MCF 10A (cell line): Measurements from ENCODE around the gene MYMX. TPM values are rescaled to one million over a fixed set of nuclear protein-coding genes. Genes with fewer than 3 reads are reported as not detected.

Experiments
- BruUV-seq: library from RNA; stranded (reverse); fragments of 400-500 nt; replicated peaks from 2 replicates; lab custom pipeline; 2021; lab: Mats Ljungman, UMichigan
- CTCF ChIA-PET: fragments of 300-600 bp; sonication (Branson Sonifier 250); formaldehyde crosslinking; extraction: SDS; loops from one replicate; lab custom pipeline; 2021; ENCODE audit warnings: antibody characterized with exemption, inconsistent platforms; lab: Yijun Ruan, JAX
- POLR2A ChIA-PET: fragments of 300-600, 350-650 bp; sonication (Branson Sonifier 250); formaldehyde crosslinking; extraction: SDS; loops from one replicate; lab custom pipeline; 2020; ENCODE audit warnings: antibody characterized with exemption, inconsistent platforms; lab: Yijun Ruan, JAX
- DNase-seq: peaks from one replicate; pipeline ENCODE4 v3.0.0-alpha.2; 2018; ENCODE audit not compliant: unreplicated experiment
- H3K27ac Mint-ChIP-seq: one replicate; pipeline ENCODE4 v1.8.0; 2022; ENCODE audit warnings: mild to moderate bottlenecking, low read depth, mixed read lengths; ENCODE audit not compliant: unreplicated experiment
- H3K27me3 Mint-ChIP-seq: one replicate; pipeline ENCODE4 v1.8.0; 2022; ENCODE audit warnings: mixed read lengths; ENCODE audit not compliant: insufficient read depth, unreplicated experiment
- H3K36me3 Mint-ChIP-seq: one replicate; pipeline ENCODE4 v1.8.0; 2022; ENCODE audit warnings: mild to moderate bottlenecking, moderate library complexity, mixed read lengths; ENCODE audit not compliant: insufficient read depth, unreplicated experiment
- H3K4me1 Mint-ChIP-seq: one replicate; pipeline ENCODE4 v1.8.0; 2022; ENCODE audit warnings: mixed read lengths; ENCODE audit not compliant: insufficient read depth, unreplicated experiment
- H3K4me3 Mint-ChIP-seq: one replicate; pipeline ENCODE4 v1.8.0; 2022; ENCODE audit warnings: mild to moderate bottlenecking, moderate library complexity, mixed read lengths; ENCODE audit not compliant: unreplicated experiment
- H3K9me3 Mint-ChIP-seq: one replicate; pipeline ENCODE4 v1.8.0; 2022; ENCODE audit warnings: mixed read lengths; ENCODE audit not compliant: unreplicated experiment
- intact Hi-C: fragments of 100-400 bp; cut with micrococcal nuclease; formaldehyde crosslinking; loops from 2 replicates; pipeline ENCODE4 v1.14.1; 2022
- total RNA-seq: library from RNA; stranded (reverse); gene quantifications from 2 replicates; pipeline ENCODE4 v1.2.3, GENCODE V29; 2022
- TF ChIP-seq, protein P1 (sequence below): fragments of 200-600 bp; IDR thresholded peaks from one replicate; pipeline ENCODE4 v1.8.0; 2022; ENCODE audit warnings: antibody characterized with exemption, mild to moderate bottlenecking; ENCODE audit not compliant: unreplicated experiment

MYMX gene
- total RNA-seq, 1 experiment from 2014 or later: not detected

DNA sequence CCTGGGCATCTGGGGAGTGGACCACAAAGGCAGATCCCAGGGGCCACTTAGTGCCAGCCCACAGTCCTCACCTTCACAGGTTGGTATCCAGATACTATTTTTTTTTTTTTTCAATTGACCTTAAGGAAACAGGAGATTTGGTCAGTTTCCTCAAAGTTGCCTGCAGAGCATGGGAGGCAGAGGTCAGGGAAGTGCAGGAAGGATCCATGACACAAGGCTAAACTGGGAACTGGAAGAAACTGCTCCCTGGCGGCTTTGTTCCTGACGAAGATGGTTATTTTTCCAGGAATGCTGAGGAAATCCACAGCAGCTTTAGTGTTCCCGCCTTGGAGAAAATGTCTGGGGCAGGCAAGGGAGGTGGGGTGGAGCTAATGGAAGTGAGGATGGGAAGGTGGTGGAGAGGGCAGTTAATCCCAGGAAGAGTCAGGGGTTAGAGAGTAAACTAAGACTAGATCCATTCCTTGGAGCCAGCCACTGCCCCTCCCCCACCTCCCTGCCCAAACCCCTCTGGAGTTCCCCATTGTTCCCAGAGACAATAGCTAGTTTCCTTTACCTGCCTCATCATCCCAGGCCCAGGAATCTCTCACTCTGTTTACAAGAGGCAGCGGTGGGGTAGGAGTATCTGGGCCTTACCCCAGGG is 14.3 kb upstream of the MYMX start:
- Mint-ChIP-seq H3K36me3 (no peaks in the 10 kb centered on the region), H3K9me3 (no peaks in the 10 kb centered on the region), H3K27me3 (no peaks in the 10 kb centered on the region), H3K4me3 (no peak overlapping the region), H3K27ac (no peak overlapping the region), H3K4me1 (peaks cover 20% of the 10 kb centered on the region)
- POLR2A ChIA-PET: interaction anchor here (0.5 to 2.7 kb wide), 7 partner anchors 19 to 264 kb away, joined by 3 to 17 read pairs (median 3); partner anchors contain the start of gene HSP90AB1
- no TSS peak for BruUV-seq
- TF ChIP-seq, protein P1, sequence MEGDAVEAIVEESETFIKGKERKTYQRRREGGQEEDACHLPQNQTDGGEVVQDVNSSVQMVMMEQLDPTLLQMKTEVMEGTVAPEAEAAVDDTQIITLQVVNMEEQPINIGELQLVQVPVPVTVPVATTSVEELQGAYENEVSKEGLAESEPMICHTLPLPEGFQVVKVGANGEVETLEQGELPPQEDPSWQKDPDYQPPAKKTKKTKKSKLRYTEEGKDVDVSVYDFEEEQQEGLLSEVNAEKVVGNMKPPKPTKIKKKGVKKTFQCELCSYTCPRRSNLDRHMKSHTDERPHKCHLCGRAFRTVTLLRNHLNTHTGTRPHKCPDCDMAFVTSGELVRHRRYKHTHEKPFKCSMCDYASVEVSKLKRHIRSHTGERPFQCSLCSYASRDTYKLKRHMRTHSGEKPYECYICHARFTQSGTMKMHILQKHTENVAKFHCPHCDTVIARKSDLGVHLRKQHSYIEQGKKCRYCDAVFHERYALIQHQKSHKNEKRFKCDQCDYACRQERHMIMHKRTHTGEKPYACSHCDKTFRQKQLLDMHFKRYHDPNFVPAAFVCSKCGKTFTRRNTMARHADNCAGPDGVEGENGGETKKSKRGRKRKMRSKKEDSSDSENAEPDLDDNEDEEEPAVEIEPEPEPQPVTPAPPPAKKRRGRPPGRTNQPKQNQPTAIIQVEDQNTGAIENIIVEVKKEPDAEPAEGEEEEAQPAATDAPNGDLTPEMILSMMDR: no peak
- CTCF ChIA-PET: interaction anchor here (0.6 to 1.3 kb wide), 5 partner anchors 10 to 136 kb away, joined by 3 to 5 read pairs (median 3); no protein-coding TSS in a partner anchor
- DNase-seq: no peak
- intact Hi-C loops: no loop called here

DNA sequence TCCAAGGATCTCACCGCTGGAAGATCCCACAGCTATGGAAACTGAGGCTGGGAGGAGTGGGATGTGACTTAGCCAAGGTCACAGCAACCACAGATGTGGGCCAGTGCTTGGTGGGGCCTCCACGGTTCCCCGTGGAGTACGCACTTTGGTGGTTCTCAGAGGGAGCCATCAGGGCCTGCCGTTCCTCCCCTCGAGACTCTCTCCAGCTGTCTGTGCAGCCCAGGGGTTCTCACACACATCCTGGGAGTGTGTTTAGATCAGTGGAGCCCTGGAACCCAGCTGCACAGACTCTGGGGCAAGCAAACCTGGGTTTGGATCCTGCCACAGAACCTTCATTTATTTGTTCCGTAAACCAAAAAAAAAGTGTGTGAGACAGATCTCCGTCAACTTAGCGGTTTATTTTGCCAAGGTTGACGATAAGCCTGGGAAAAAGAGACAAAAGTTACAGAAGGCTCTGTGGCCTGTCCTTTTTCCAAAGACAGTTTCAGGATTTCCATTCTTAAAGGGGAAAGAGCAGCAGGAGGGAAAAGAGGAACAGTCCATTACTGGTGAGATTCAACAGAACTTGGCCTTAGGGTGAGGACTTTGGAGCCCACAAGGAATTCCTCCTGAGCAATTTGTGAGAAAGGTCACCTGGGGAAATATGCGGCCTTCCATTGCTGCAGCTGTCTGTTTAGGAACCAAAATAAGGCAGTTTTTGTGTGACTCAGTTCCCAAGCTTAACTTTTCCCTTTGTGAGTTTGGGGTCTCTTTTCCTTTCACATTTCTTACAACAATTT is 13.6 kb upstream of the MYMX start:
- CTCF ChIA-PET: interaction anchor here (0.6 to 1.3 kb wide), 3 partner anchors 9 to 136 kb away, joined by 3 read pairs; no protein-coding TSS in a partner anchor
- Mint-ChIP-seq H3K27me3 (no peaks in the 10 kb centered on the region), H3K27ac (no peak overlapping the region), H3K4me1 (peaks cover 20% of the 10 kb centered on the region), H3K9me3 (no peaks in the 10 kb centered on the region), H3K36me3 (no peaks in the 10 kb centered on the region), H3K4me3 (no peak overlapping the region)
- no peak for DNase-seq
- POLR2A ChIA-PET: interaction anchor here (0.9 to 1.8 kb wide), 2 partner anchors 12 to 42 kb away, joined by 3 to 6 read pairs; no protein-coding TSS in a partner anchor
- TF ChIP-seq, protein P1: no peak
- BruUV-seq: no TSS peak
- intact Hi-C loops: no loop called here

DNA sequence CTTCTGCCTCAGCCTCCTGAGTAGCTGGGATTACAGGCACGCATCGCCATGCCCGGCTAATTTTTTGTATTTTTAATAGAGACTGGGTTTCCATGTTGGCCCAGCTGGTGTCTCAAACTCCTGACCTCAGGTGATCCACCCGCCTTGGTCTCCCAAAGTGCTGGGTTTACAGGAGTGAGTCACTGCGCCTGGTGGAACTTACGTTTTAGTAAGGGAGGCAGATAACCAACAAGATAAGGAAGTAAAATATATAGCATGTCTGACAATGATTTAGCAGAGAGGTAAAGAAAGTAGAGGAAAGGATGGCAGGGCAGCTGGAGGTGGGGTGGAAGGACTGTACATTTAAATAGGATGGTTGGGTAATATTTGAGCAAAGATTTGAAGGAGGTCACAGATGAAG is 12.8 kb upstream of the MYMX start:
- Mint-ChIP-seq H3K27me3 (no peaks in the 10 kb centered on the region), H3K9me3 (no peaks in the 10 kb centered on the region), H3K4me3 (no peak overlapping the region), H3K36me3 (no peaks in the 10 kb centered on the region), H3K27ac (no peak overlapping the region), H3K4me1 (peaks cover 20% of the 10 kb centered on the region)
- CTCF ChIA-PET: interaction anchor here (0.6 to 1.2 kb wide), 3 partner anchors 11 to 32 kb away, joined by 3 read pairs; no protein-coding TSS in a partner anchor
- BruUV-seq: no TSS peak
- TF ChIP-seq, protein P1: no peak
- POLR2A ChIA-PET: interaction anchor here (0.9 to 1.8 kb wide), 2 partner anchors 11 to 41 kb away, joined by 3 to 6 read pairs; no protein-coding TSS in a partner anchor
- no peak for DNase-seq
- intact Hi-C loops: no loop called here

DNA sequence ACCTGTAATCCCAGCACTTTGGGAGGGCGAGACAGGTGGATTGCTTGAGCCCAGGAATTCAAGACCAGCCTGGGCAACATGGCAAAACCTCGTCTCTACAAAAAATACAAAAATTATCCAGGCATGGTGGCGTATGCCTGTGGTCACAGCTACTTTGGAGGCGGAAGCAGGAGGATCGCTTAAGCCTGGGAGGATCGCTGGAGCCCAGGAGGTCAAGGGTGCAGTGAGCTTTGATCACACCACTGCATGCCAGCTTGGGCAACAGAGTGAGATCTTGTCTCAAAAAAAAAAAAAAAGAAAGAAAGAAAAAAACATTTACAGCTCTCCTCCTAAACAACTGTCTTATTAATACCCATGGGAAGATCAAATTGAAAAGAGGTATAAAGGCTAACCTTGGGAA is 8.8 kb upstream of the MYMX start:
- TF ChIP-seq, protein P1: no peak
- H3K36me3 Mint-ChIP-seq: no peaks in the 10 kb centered on the region
- H3K27ac Mint-ChIP-seq: no peak overlapping the region
- BruUV-seq: no TSS peak
- DNase-seq: no peak
- ChIA-PET POLR2A (interaction anchor here (1.3 kb wide), 1 partner anchor 17 kb away, joined by 3 read pairs; no protein-coding TSS in a partner anchor), CTCF (interaction anchor here (0.6 to 1.1 kb wide), 2 partner anchors 13 to 29 kb away, joined by 3 read pairs; no protein-coding TSS in a partner anchor)
- H3K9me3 Mint-ChIP-seq: no peaks in the 10 kb centered on the region
- H3K4me1 Mint-ChIP-seq: peaks cover 6% of the 10 kb centered on the region
- no peak overlapping the region for H3K4me3 Mint-ChIP-seq
- intact Hi-C loops: no loop called here
- no peaks in the 10 kb centered on the region for H3K27me3 Mint-ChIP-seq
